GM19025 (cell line): Measurements from ENCODE around the gene C1QTNF8.

Experiments
- ATAC-seq: cut with Tn5 transposase; IDR thresholded peaks from one replicate; pipeline ENCODE4 v1.9.1; 2021; ENCODE audit warnings: mild to moderate bottlenecking, low read depth, moderate library complexity; ENCODE audit not compliant: unreplicated experiment

C1QTNF8 gene, protein sequence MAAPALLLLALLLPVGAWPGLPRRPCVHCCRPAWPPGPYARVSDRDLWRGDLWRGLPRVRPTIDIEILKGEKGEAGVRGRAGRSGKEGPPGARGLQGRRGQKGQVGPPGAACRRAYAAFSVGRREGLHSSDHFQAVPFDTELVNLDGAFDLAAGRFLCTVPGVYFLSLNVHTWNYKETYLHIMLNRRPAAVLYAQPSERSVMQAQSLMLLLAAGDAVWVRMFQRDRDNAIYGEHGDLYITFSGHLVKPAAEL

DNA sequence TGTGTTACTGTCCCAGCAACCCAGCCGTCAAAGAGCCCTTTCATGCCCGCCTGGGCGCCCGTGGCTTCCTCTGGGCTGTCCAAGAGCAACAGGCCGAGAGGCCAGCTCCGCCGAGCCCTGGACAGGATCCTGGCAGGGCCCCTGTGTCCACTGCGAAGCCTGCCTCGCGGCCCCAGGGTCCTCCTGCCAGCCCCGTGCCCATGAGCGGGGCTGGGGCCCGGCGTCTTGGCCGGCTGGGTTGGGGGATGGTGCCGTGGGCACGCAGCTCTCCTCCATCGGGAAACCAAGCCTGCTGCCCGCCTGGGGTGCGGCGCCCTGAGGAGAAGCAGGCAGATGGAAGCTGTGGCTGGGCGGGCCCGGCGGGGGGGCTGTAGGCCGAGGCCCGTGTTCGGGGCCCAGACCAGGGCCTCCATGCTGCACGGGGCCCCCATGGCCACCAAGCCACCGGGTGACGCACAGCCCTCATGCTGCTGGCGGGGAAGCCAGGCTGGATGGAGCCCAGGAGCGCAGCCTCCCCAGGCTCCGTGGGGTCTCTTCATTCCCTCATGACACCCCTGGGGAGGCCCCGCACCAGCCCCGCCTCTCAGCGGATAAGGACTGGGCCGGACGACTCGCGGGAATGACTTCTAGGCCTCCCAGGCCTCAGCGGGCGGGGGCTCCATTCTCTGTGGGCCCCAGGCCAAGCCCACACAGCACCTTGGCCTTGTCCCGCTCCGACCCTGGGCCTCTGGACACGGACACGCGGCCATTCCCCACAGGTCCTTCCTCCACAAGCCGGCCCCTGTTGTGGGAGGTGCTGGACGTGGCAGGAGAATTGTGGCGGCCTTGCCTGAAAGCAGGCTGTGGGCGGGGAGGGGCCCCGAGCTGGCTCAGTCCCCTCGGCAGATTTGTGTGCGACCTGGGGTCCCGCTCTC, at the start of gene C1QTNF8:
Gene C1QTNF8, minus strand, starts transcription at position 76 of the 914 bp plus-strand sequence. CDS start 1,322 bp downstream, outside the sequence.
- ATAC-seq = no peak

DNA sequence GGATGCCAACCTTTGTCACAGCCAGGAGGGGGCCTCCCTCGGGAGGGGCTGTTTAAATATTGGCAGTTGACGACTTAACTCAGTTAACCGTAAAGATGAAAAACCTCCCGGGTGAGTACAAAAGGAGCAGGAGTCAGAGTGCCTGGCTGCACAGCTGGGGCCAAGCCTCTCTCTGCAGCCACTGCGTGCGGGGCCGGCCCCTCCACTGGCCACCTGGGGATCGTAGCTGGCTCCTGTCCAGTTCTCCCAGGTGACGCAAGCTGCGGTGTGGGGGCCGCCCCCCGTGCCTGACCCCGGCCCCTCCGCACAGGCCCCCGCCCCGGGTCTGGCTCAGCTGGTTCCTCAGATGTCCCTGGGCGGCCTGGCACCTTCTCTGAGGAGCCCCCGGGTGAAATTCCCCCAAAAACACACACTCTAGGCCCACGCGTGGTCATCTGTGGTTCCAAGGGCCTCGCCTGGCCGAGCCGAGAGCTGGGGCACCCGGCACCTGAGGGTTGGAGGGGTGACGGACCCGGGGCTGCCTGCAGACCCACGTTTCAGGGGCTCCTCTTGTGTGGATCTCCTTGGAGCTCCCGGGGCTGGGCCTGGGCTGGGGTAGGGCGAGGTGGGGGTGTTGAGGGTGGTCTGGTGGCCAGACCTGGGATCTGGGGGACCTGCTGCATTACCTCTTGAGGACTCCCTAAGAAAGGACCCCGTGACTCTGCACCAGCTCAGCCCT, 49.5 kb upstream of the C1QTNF8 start:
- no peak for ATAC-seq

DNA sequence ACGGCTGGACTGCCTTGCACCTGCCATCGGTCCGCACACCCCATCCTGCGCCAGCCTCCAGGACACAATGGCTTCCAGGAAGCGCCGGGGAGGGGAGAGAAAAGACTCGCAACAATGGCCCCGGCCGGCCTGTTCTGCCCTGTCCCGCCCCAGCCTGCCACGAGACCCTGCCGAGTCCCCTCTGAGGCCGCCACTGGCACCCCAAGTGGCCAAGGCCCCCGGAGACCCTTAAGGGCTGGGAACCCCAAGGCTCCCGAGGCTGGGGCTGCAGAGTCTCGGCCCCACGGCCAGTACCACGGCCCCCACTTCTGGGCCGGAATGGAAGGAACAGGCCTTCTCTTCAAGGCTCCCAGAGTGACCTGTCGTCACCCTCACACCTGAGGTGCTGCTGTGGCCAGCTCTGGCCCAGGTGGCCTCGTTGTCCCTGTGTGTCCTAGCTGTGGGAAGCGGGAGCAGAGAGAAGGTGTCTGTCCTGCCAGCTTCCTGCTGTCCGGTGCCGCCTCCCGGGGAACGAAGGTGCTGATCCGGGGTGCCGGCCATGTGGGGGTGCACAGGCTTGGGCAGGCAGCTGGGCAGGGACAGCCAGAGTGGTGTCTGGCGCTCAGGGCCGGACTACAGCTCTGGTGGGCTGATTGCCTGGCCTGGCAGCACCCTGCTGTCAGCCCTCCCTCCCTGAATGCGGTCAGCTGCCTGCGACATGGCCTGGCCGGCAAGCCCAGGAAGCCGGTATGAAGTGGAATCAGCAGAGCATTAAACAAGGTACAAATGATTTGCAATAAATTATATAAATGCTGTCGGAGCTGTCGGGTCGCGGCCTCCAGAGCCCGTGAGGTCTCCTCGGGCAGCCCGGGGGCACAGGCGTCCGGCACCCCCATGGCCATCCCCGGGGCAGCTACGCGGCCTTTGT, 48.7 kb upstream of the C1QTNF8 start:
- ATAC-seq = no peak

DNA sequence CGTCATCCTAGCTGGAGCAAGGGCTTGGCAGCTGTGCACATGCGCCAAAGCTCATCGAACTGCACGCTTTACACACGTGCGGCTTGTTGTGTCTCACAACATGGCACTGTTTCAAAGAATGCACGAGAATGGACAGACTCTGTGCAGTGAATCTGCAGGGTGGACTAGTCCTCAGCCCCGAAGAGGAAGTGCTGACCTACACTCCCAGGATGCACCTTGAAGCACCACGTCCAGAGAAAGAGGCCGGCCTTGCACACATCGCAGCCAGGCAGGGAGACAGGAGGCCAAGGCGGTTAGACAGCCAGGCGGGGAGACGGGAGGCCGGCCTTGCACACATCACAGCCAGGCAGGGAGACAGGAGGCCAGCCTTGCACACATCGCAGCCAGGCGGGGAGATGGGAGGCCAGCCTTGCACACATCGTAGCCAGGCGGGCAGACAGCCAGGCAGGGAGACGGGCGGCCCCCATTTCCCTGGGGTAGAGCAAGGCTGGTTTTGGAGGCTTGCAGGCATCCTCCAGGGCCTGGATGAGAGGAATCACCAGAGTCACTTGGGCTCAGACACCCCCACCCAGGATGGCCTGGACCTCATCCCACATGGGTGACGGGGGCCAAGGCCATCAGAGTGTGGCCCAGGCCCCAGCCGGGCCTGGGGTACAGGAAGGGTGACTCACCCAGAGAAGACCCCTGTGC, 47.9 kb upstream of the C1QTNF8 start:
- no peak for ATAC-seq

DNA sequence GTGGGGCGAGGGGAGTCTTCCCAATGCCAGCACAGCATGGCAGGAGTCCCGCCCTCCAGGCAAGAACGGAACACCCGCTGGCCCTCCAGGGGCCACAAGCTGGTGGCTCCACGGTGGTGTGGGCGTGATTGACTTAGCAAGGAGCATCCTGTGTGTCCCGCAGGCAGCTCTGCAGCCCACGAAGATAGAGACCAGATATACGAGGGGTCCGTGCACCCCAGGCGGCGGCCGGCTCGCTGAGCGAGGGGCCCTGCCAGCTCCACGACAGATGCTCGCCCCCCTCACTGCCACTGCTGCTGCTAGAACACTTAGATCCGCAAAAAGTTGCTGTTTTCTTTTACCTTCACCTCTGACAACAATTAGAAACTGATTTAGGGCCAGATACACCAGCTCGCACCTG, 46.9 kb upstream of the C1QTNF8 start:
- ATAC-seq = no peak

DNA sequence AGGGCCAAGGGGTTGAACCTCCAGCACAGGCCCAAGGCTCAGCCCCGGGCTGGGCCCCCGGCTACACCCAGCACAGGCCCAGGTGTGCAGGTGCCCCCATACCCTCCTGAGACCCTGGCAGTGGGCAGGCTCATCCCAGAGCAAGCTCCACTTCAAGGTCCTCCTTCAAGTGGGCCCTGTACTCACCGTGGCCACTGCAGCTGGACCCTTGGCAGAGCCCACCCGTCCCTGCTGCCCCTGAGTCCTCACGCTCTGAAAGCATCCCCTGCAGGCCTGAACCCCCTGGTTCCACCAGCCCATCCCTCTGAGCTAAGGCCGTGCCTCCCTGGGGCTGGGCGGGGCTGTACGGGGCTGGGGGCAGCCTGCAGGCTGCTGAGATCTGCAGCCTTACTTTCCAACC, 45.7 kb upstream of the C1QTNF8 start:
- no peak for ATAC-seq

DNA sequence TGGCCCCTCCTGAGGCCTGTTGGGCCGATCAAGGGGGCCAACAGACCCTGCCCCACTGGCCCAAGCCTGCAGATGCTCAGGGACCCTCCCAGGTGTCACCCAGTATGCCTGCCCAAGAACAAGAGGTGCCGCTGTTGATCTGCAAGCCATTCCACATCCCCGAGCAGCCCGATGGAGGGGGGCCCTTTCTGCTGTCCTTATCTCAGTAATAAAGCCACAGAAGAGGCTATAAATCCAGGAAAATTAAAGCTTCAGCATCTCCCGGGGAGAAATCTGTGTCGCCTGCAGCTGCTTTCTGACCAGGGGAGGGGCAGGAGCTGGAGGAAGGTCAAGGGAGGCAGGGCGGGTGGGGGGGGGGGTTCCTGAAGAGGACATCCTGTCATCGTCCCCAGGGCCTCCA, 45.1 kb upstream of the C1QTNF8 start:
- ATAC-seq = no peak

DNA sequence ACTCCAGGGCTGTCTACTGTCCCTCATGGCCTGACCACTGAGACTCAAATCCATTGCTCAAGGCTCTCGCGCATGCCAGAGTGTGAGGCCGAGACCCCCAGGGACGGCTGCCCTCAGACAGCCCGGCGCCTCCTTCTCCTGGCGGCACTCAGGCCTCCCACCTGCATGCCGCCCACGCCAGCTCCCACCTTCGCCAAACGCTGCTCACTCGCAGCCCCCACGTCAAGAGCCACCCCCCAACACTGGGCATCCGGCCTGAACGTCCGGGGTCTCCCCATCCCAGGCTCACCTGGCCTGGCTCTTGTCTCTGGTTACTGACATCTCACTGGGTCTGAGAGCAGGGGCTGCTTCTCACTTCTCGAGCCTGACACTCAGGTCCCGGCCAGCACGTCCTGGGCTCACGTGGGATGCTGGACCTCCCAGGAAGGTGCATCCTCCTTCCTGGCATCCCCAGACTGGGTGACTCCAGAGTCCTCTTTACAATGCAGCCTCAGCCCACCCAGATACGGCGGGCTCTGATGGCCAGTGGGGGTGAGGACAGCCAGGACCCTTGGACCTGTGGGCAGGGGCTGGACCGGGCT, 44.6 kb upstream of the C1QTNF8 start:
- no peak for ATAC-seq

DNA sequence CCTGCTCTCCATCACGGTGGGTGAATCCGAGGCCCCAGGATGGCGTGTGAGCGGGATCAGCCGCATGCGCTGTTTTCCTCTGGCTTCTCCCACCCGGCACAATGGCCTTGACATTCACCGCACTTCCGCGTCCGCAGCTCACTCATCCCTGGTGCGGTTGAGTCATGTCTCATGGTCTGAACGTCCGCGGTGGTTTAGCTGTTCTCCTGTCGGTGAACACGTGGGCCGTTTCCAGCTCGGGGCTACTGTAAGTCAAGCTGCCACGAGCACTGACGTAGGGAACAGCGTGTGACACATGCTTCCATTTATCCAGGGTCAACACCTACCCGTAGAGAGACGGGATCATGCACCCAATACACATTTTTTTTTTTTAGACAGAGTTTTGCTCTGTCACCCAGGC, 41.6 kb upstream of the C1QTNF8 start:
- no peak for ATAC-seq

DNA sequence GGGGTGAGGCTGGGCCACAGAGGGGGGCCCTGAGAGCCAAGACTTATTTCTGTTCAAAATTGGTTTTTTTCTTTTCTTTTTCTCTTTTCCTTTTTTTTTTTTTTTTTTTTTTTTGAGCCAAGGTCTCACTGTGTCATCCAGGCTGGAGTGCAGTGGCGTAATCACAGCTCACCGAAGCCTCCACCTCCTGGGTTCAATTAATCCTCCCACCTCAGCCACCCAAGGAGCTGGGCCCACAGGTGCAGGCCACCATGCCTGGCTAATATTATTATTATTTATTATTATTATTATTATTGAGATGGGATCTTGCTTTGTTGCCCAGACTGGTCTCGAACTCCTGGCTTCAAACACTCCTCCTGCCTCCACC, 39.4 kb upstream of the C1QTNF8 start:
- ATAC-seq = no peak

DNA sequence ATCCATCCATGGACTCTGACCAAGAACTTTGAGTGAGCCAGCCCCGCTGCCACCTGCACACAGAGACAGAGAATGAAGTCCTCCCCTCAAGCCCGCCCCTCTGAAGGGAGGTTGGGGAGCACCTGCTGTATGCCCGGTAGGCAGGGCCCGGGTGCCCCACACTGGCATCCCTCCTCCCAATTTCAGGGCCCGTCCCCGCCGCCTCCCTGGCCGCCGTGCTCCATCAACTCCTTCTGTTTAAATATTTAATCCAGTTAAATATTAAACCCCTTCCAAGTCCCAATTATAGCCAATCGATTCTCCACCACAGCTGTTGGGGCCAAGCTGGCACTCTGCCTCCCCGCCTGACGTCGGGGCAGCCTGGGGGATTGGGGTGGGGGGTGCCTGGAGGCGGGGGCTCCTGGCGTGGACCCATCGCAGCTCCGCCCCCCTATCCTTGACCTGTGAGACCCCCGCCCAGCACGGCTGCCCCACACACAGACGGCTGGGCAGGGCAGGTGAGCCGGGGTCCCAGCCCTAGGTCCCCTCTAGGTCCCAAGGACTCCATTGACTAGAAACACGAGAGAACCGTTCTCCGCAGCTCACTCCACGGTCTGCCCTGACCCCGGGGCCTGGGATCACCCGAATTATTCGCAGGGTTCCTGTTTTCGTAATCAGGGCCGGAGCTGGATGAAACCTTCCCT, 38.9 kb upstream of the C1QTNF8 start:
- no peak for ATAC-seq

DNA sequence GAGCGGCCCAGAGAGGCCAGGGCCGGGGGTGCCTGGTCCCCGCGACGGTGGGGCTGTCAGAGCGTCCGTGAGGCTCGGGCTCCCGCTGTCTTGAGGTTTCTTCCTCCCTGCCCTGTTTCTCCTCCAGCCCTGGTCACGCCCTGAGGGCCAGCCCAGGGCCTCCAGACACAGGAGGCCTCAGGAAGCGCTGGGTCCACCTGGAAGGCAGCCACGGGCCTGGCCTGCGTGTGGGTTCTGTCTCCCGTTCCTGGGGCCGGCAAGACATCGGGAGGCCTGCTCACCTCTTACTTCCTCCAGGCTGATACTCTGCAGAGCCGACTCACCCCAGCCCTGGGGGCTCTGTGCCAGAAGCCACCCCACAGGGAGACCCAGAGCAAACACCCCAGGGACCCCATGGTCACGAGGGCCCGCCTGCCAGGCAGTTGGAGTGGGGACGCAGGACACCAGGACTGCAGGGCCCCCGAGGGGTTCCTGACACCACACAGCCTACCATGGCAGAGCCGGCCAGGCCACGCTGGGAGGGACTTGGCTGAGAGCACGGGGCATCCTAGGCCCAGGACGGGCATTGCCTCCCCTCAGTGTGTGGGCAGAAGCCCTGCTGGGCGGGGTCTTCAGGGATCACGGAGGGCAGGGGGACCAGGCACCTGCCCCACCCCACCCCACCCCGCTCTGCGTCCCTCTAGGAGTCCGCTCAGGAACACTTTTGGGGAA, 37.9 kb upstream of the C1QTNF8 start:
- no peak for ATAC-seq

DNA sequence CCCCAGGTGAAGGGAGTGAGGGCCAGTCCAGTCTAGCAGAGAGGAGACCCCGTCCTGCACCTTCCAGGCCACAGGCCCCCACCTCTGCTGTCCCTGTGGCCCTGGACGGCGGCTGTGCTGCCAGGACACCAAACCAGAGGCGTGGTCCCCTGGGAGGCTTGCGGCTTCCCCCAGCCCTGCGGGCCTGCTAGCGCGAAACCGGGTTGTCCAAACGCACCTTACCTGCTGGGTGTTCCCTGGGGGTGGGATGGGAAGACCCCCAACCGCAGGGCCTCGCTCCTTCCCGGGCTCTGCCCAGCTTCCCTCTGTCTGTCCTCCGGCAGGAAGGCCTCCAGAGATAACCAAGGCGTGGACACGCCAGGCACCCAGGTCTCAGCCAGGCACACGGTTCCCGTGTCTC, 37.2 kb upstream of the C1QTNF8 start:
- ATAC-seq = no peak

DNA sequence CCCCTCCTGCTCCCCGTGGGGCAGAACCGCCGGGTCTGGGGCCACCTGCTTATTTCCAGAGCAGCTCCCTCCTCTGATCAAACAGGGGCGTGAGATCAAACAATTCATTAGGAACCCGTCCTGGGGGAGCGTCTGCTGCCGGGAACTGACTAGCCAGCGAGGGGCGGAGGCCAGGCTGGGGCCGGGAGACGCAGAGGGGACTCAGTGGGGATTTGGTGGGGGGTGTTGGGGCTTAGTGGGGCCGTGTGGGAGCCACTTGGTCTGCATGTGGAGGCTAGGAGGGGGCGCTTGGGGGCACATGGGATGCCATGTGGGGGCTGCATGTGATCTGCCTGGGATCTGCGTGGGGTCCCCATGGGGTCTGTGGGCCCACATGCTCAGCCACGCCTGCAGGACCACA, 36.4 kb upstream of the C1QTNF8 start:
- no peak for ATAC-seq

DNA sequence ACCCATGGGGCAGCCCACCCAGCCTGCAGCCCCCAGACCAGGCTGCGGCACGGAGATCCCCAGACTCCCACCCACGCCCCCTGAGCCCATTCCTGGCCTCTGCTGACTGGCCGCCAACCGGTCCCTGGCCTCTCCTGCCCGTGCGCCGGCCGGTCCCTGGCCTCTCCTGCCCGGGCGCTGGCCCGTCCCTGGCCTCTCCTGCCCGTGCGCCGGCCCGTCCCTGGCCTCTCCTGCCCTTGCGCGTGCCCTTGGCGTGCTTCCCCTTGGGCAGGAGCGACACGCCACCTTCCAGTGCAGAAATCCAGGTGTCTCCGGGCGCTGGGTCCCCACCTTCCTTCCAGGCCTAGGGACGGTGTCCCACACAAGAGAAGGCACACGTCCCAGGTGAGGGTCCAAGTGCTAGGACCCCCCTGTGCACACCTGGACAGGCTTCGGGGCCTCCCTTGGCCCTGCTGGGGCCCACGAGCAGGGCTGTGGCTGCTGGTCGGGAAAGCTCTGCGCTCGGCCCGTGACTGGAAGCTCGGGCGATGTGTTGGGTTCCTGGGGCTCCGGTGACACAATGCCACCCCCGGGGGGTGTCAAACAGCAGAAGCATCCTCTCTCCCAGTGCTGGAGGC, 35.4 kb upstream of the C1QTNF8 start:
- no peak for ATAC-seq

DNA sequence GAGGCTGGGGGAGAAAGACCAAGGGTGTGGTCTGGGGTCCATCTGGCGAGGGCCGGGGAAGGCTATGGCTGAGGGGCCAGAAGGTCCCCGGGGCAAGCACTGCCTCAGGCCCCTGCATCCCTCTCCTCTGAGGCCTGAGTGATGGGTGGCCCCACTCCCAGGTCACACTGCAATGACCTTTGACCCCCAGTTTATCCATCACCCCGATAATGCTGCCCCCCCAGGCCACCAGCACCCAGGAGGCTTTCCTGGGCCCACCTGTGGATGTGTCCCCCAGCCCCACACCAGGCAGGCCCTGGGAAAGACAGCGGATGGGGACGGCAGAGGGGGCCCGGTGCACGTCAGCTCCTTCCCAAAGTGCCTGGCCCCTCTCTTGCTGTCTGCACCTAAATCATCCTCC, 34.3 kb upstream of the C1QTNF8 start:
- no peak for ATAC-seq

DNA sequence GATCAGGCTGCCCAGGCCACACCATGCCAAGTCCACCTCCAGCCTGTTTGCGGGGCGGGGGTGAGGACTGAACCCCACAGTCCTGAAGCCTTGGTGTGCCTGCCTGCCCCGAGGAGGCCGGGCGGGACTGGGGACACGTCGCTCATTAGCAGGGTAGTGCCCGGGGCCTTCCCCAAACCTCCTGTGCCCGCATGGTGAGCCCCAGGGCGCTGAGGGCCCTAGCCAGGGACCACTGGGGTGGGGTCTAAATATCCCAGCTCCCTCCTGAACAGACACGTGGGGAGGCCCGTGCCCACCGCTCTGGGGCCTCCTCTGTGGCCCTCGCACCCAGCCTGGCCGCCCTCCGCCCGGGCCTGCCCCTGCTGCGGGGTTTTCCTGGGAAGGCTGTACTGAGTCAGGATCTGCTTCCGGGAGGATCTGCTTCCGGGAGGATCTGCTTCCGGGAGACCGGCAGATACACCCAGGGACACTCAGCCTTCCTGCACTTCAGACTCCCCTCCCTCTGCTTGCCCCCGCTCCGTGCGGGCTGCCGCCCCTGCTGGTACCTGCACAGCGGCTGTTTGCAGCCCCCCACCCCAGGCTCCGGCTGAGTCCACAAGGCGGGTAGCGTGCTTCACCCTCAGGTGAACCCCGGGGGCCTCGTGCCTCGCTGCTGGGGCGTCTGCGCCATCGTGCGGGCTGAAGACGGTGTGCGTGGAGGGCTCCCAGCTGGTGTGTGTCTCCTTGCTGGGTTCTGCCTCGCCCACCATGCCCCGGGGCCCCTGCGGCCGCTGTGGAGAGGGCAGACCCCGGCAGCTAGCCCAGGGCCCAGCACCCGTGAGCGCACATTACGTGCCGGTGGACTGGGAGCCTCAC, 33.3 kb upstream of the C1QTNF8 start:
- ATAC-seq = no peak
